Osteocyte (in vitro differentiated cells): ENCODE results near the gene ACBD7. TPM values are rescaled to one million over a fixed set of nuclear protein-coding genes. Genes with fewer than 3 reads are reported as not detected.

ENCODE experiments used
- DNase-seq: peaks from one replicate; pipeline ENCODE4 v3.0.0; 2021; ENCODE audit warnings: mixed read lengths; ENCODE audit not compliant: unreplicated experiment; ENCODE audit errors: extremely low spot score
- H3K27ac Mint-ChIP-seq: one replicate; pipeline ENCODE4 v1.8.0; 2021; ENCODE audit warnings: mild to moderate bottlenecking, mixed read lengths; ENCODE audit not compliant: unreplicated experiment
- H3K27me3 Mint-ChIP-seq: one replicate; pipeline ENCODE4 v1.8.0; 2021; ENCODE audit warnings: mixed read lengths; ENCODE audit not compliant: unreplicated experiment
- H3K36me3 Mint-ChIP-seq: one replicate; pipeline ENCODE4 v1.8.0; 2021; ENCODE audit warnings: mixed read lengths; ENCODE audit not compliant: unreplicated experiment
- H3K4me1 Mint-ChIP-seq: one replicate; pipeline ENCODE4 v1.8.0; 2021; ENCODE audit warnings: mixed read lengths; ENCODE audit not compliant: unreplicated experiment
- H3K4me3 Mint-ChIP-seq: one replicate; pipeline ENCODE4 v1.8.0; 2021; ENCODE audit warnings: mild to moderate bottlenecking, moderate library complexity, mixed read lengths; ENCODE audit not compliant: unreplicated experiment
- H3K9me3 Mint-ChIP-seq: one replicate; pipeline ENCODE4 v1.8.0; 2021; ENCODE audit warnings: mixed read lengths; ENCODE audit not compliant: unreplicated experiment
- CTCF ChIP-seq: fragments of 200-600 bp; sonication (generic); IDR thresholded peaks from 2 replicates; pipeline ENCODE4 v1.5.0; 2021; ENCODE audit warnings: antibody characterized with exemption, mild to moderate bottlenecking, moderate library complexity
- long read RNA-seq: library from polyadenylated mRNA; unstranded; transcript quantifications from one replicate; pipeline ENCODE4 v2.0.0, GENCODE V29; 2021
- total RNA-seq: library from RNA; stranded (reverse); gene quantifications from 2 replicates; pipeline ENCODE4 v1.2.1, GENCODE V29; 2021

The ACBD7 gene
- 0.73 and 0.86 TPM in 2 replicates for total RNA-seq
- long read RNA-seq, result 0 reads

GRCh38 chr10:15088428-15089261 lies at the start of gene ACBD7:
Gene ACBD7 (minus strand): TSS chr10:15088776. CDS start chr10:15088728, 48 bp downstream.
- no peak within 1 kb of the TSS for H3K27ac Mint-ChIP-seq
- peaks cover 3% of the 10 kb centered on the region for H3K36me3 Mint-ChIP-seq
- H3K9me3 Mint-ChIP-seq, result no peaks in the 10 kb centered on the region
- peak; percentile 47 for TF ChIP-seq CTCF
- peak within 1 kb of the TSS; percentile 70 for H3K4me3 Mint-ChIP-seq
- peaks cover 10% of the 10 kb centered on the region for H3K27me3 Mint-ChIP-seq
- peak; percentile 90 for DNase-seq
- peaks cover 10% of the 10 kb centered on the region for H3K4me1 Mint-ChIP-seq

- TF ChIP-seq CTCF, result no peak
- Mint-ChIP-seq H3K4me3 (no peak overlapping the region), H3K9me3 (no peaks in the 10 kb centered on the region), H3K27ac (no peak overlapping the region), H3K27me3 (no peaks in the 10 kb centered on the region), H3K36me3 (peaks cover 24% of the 10 kb centered on the region), H3K4me1 (no peaks in the 10 kb centered on the region)
- DNase-seq, result no peak
Measured at GRCh38 chr10:15137636-15138035, 49.1 kb upstream of the ACBD7 start.

- no peak overlapping the region for H3K27ac Mint-ChIP-seq
- no peak overlapping the region for H3K4me3 Mint-ChIP-seq
- H3K4me1 Mint-ChIP-seq, result no peaks in the 10 kb centered on the region
- peaks cover 24% of the 10 kb centered on the region for H3K36me3 Mint-ChIP-seq
- no peak for DNase-seq
- H3K27me3 Mint-ChIP-seq, result no peaks in the 10 kb centered on the region
- TF ChIP-seq CTCF, result no peak
- no peaks in the 10 kb centered on the region for H3K9me3 Mint-ChIP-seq
Measured at GRCh38 chr10:15137036-15137359, 48.4 kb upstream of the ACBD7 start.

- Mint-ChIP-seq H3K27ac (no peak overlapping the region), H3K27me3 (no peaks in the 10 kb centered on the region), H3K36me3 (peaks cover 26% of the 10 kb centered on the region), H3K9me3 (no peaks in the 10 kb centered on the region), H3K4me3 (no peak overlapping the region), H3K4me1 (no peaks in the 10 kb centered on the region)
- DNase-seq, result peak; percentile 15
- TF ChIP-seq CTCF, result no peak
Measured at GRCh38 chr10:15136129-15137035, 47.8 kb upstream of the ACBD7 start.

- Mint-ChIP-seq H3K27ac (no peak overlapping the region), H3K9me3 (no peaks in the 10 kb centered on the region), H3K4me3 (no peak overlapping the region), H3K27me3 (no peaks in the 10 kb centered on the region), H3K4me1 (no peaks in the 10 kb centered on the region), H3K36me3 (peaks cover 27% of the 10 kb centered on the region)
- DNase-seq, result peak; percentile 15
- TF ChIP-seq CTCF, result no peak
Measured at GRCh38 chr10:15131330-15131729, 42.8 kb upstream of the ACBD7 start.
